NCI-H1105 (cell line): ENCODE data around the gene CSN3.
"Not testable (repeated sequence)": the region's sequence is repeated elsewhere in the genome, so short reads cannot be mapped to it uniquely, and the experiment has no call there.

ENCODE experiments used
- DNase-seq: peaks from one replicate; lab custom pipeline; 2025; lab: John Stamatoyannopoulos, UW

CSN3 gene

GRCh38 chr4:70242297-70242696 lies at the start of gene CSN3:
Gene CSN3 (plus strand): TSS chr4:70242597. CDS start chr4:70244820, 2,223 bp downstream.
- DNase-seq = not testable (repeated sequence)

GRCh38 chr4:70192895-70193294 lies 49.5 kb upstream of the CSN3 start:
- DNase-seq = no peak

GRCh38 chr4:70195425-70195824 lies 47.0 kb upstream of the CSN3 start, which contains the start of gene ODAM:
Gene ODAM (plus strand): TSS chr4:70195725. CDS start chr4:70196544, 819 bp downstream.
- DNase-seq = no peak

GRCh38 chr4:70196857-70197256 lies 45.5 kb upstream of the CSN3 start:
- DNase-seq = no peak

GRCh38 chr4:70197842-70198241 lies 44.6 kb upstream of the CSN3 start:
- no peak for DNase-seq

GRCh38 chr4:70203601-70204000 lies 38.8 kb upstream of the CSN3 start:
- DNase-seq = no peak

- DNase-seq = not testable (repeated sequence)
Measured at GRCh38 chr4:70212752-70213151, 29.6 kb upstream of the CSN3 start.

GRCh38 chr4:70216109-70216508 lies 26.3 kb upstream of the CSN3 start:
- DNase-seq = not testable (repeated sequence)

GRCh38 chr4:70216550-70216949 lies 25.8 kb upstream of the CSN3 start:
- not testable (repeated sequence) for DNase-seq

GRCh38 chr4:70221389-70221788 lies 21.0 kb upstream of the CSN3 start:
- DNase-seq = not testable (repeated sequence)

GRCh38 chr4:70221818-70222217 lies 20.6 kb upstream of the CSN3 start:
- not testable (repeated sequence) for DNase-seq

- no peak for DNase-seq
Measured at GRCh38 chr4:70225824-70226223, 16.6 kb upstream of the CSN3 start, which contains the start of gene FDCSP. Gene FDCSP (plus strand): TSS chr4:70226124. CDS start chr4:70231195, 5,071 bp downstream.

- no peak for DNase-seq
Measured at GRCh38 chr4:70236125-70236524, 6.3 kb upstream of the CSN3 start.

- no peak for DNase-seq
Measured at GRCh38 chr4:70239131-70239883, 3.1 kb upstream of the CSN3 start.

- DNase-seq = no peak
Measured at GRCh38 chr4:70239884-70240591, 2.4 kb upstream of the CSN3 start.

GRCh38 chr4:70243091-70243490 lies 694 bp downstream of the CSN3 start:
- DNase-seq = no peak

GRCh38 chr4:70251250-70251944 lies 9.0 kb downstream of the CSN3 start:
- no peak for DNase-seq

- DNase-seq = no peak
Measured at GRCh38 chr4:70251945-70252277, 9.5 kb downstream of the CSN3 start.

GRCh38 chr4:70269674-70270073 lies 27.3 kb downstream of the CSN3 start:
- no peak for DNase-seq

GRCh38 chr4:70277121-70277520 lies 34.7 kb downstream of the CSN3 start:
- no peak for DNase-seq

GRCh38 chr4:70280567-70280966 lies 38.2 kb downstream of the CSN3 start:
- peak; percentile 36 for DNase-seq

GRCh38 chr4:70288651-70289050 lies 46.3 kb downstream of the CSN3 start:
- DNase-seq = no peak

- no peak for DNase-seq
Measured at GRCh38 chr4:70291341-70291740, 48.9 kb downstream of the CSN3 start.
